Colonic mucosa (tissue), 4 donors: Measurements from ENCODE around the gene NCOA3. TPM values are rescaled to one million over a fixed set of nuclear protein-coding genes. Genes with fewer than 3 reads are reported as not detected.
"Not testable (repeated sequence)": the region's sequence is repeated elsewhere in the genome, so short reads cannot be mapped to it uniquely, and the experiment has no call there.

Experiments
- DNase-seq: peaks from one replicate; pipeline ENCODE4 v3.0.0-alpha.2; 2020
- H3K27ac ChIP-seq: fragments of 200-600 bp; one replicate; pipeline ENCODE4 v1.8.0; 2021
- H3K27me3 ChIP-seq: fragments of 200-600 bp; one replicate; pipeline ENCODE4 v1.8.0; 2021
- H3K36me3 ChIP-seq: fragments of 200-600 bp; one replicate; pipeline ENCODE4 v1.8.0; 2021
- H3K4me1 ChIP-seq: fragments of 200-600 bp; one replicate; pipeline ENCODE4 v1.8.0; 2021; ENCODE audit warnings: mild to moderate bottlenecking
- H3K4me3 ChIP-seq: fragments of 200-600 bp; one replicate; pipeline ENCODE4 v1.8.0; 2021
- H3K9ac ChIP-seq, 2 donors: one replicate each; pipeline ENCODE4 v1.7.0; 2013; ENCODE audit warnings: control low read depth in 2 of 2, low read depth in 2 of 2, low read length in 2 of 2
- H3K9me3 ChIP-seq: fragments of 200-600 bp; one replicate; pipeline ENCODE4 v1.8.0; 2021
- intact Hi-C: fragments of 100-400 bp; cut with DNase I; formaldehyde crosslinking; loops from one replicate; pipeline ENCODE4 v1.14.1; 2022
- total RNA-seq, 2 donors: library from RNA; stranded (reverse); fragmentation: NEBNext Ultra II Directional in 1 of 2; extraction: Animal tissue kit (Norgen Biotek cat#: 25700) in 1 of 2; gene quantifications; one replicate each; pipeline ENCODE4 v1.2.1, GENCODE V29; 2021
- TF ChIP-seq, protein P1 (sequence below): fragments of 200-600 bp; IDR thresholded peaks from one replicate; pipeline ENCODE4 v1.8.0; 2022; ENCODE audit warnings: antibody characterized with exemption, mild to moderate bottlenecking
- donor health status: healthy.
- donor health status: DM: no; HTN: no; CAD: no.
- donor health status: DM: no; HTN: no; CAD: no.

Gene NCOA3
- total RNA-seq, 2 donors from 2014 or later = 17.1 to 24.2 TPM

- Histone ChIP-seq H3K27ac (no peak overlapping the region), H3K4me3 (no peak overlapping the region), H3K27me3 (no peaks in the 10 kb centered on the region), H3K36me3 (no peaks in the 10 kb centered on the region), H3K9ac (no peak overlapping the region), H3K4me1 (no peaks in the 10 kb centered on the region), H3K9me3 (no peaks in the 10 kb centered on the region)
- DNase-seq = no peak
- TF ChIP-seq, protein P1, sequence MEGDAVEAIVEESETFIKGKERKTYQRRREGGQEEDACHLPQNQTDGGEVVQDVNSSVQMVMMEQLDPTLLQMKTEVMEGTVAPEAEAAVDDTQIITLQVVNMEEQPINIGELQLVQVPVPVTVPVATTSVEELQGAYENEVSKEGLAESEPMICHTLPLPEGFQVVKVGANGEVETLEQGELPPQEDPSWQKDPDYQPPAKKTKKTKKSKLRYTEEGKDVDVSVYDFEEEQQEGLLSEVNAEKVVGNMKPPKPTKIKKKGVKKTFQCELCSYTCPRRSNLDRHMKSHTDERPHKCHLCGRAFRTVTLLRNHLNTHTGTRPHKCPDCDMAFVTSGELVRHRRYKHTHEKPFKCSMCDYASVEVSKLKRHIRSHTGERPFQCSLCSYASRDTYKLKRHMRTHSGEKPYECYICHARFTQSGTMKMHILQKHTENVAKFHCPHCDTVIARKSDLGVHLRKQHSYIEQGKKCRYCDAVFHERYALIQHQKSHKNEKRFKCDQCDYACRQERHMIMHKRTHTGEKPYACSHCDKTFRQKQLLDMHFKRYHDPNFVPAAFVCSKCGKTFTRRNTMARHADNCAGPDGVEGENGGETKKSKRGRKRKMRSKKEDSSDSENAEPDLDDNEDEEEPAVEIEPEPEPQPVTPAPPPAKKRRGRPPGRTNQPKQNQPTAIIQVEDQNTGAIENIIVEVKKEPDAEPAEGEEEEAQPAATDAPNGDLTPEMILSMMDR = no peak
- intact Hi-C loops = no loop called here
These were observed 40.5 kb upstream of the NCOA3 start for GRCh38 chr20:47461120-47461685.

GRCh38 chr20:47461906-47462305 is 39.8 kb upstream of the NCOA3 start:
- H3K9ac ChIP-seq, H3K4me1 ChIP-seq, H3K27ac ChIP-seq, H3K9me3 ChIP-seq, intact Hi-C loops, DNase-seq, H3K27me3 ChIP-seq, H3K36me3 ChIP-seq, H3K4me3 ChIP-seq: not testable (repeated sequence)

DNA sequence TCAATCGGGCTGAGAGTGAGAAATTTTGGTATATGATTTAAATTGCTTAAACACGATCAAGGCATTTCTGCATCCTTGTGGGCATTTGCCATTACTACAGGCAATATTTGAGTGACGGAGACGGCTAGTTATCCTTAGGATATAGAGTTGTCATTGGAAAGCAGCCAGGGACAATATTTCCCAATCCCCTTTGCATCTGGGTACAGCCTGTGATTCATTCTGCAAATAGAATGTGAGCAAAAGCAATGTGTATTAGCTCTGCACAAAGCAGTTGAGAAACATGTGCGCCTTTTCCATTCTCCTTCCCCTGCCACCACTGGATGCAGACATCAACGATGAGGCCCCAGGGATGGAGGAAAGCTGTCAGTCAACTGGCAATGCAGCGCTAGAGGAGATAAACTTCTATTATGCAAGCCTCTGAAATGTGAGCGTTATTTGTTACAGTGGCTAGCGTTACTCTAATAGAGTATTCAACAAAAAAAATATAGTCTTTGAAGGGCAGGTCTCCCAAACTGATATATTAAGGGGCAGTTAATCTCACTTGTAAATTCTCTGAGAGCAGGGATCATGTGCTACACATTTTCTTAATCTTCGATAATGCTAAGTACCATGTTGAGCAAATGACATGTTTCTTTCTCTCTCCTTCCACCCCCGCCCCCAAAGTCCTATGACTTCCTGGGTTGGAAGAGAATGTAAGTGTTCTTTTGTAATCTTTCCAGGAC is 37.1 kb upstream of the NCOA3 start:
- intact Hi-C loops = no loop called here
- Histone ChIP-seq H3K9me3 (no peaks in the 10 kb centered on the region), H3K27me3 (no peaks in the 10 kb centered on the region), H3K36me3 (no peaks in the 10 kb centered on the region), H3K4me1 (no peaks in the 10 kb centered on the region), H3K4me3 (no peak overlapping the region), H3K9ac (no peak overlapping the region), H3K27ac (no peak overlapping the region)
- DNase-seq = peak; percentile 74
- TF ChIP-seq, protein P1 = no peak

- no peaks in the 10 kb centered on the region for H3K9me3 ChIP-seq
- H3K9ac ChIP-seq = no peak overlapping the region
- H3K4me1 ChIP-seq = no peaks in the 10 kb centered on the region
- no peak overlapping the region for H3K4me3 ChIP-seq
- H3K36me3 ChIP-seq = no peaks in the 10 kb centered on the region
- intact Hi-C loops = no loop called here
- TF ChIP-seq, protein P1 = no peak
- no peak overlapping the region for H3K27ac ChIP-seq
- DNase-seq = no peak
- no peaks in the 10 kb centered on the region for H3K27me3 ChIP-seq
These were observed 36.2 kb upstream of the NCOA3 start for GRCh38 chr20:47465335-47466090.

DNA sequence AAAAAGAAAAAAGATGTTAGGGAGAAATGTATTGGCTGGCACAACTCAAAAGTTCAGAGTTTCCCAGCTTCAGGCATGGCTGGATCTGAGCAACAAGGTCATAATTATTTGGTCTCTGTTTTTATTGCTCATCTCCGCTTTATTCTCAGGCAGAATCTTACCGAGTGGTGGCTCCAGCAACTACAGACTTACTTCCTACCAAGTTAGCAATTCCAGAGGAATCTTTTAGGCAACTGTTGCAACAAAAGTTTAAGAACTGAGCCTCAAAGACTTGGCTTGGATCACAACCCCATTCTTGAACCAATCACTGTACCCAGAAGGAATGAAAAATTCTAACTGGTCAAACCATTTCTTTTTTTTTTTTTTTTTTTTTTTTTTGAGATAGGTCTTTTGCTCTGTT is 35.5 kb upstream of the NCOA3 start:
- Histone ChIP-seq H3K9ac (no peak overlapping the region), H3K4me1 (no peaks in the 10 kb centered on the region), H3K9me3 (no peaks in the 10 kb centered on the region), H3K27me3 (no peaks in the 10 kb centered on the region), H3K27ac (no peak overlapping the region), H3K36me3 (no peaks in the 10 kb centered on the region), H3K4me3 (no peak overlapping the region)
- intact Hi-C loops = no loop called here
- TF ChIP-seq, protein P1 = no peak
- no peak for DNase-seq
